HepG2 (cell line): ENCODE data around the gene SERPINA3. TPM values are rescaled to one million over a fixed set of nuclear protein-coding genes. Genes with fewer than 3 reads are reported as not detected.

Experiments
- CHD4 ChIP-seq: fragments of 200-600 bp; sonication (generic); IDR thresholded peaks from 2 replicates; pipeline ENCODE4 v1.7.0; 2017; ENCODE audit warnings: mild to moderate bottlenecking, low read length, borderline replicate concordance
- ETV5 ChIP-seq: IDR thresholded peaks from 2 replicates; pipeline ENCODE4 v1.6.1; 2018; ENCODE audit warnings: missing biosample characterization, missing genetic modification reagents, inconsistent platforms, borderline replicate concordance
- ETV6 ChIP-seq: sonication (generic); formaldehyde crosslinking; conservative IDR thresholded peaks from 2 replicates; pipeline ENCODE4 v1.4.0; 2020; ENCODE audit warnings: missing genetic modification reagents
- FIP1L1 ChIP-seq: fragments of 200-400 bp; formaldehyde crosslinking; IDR thresholded peaks from 2 replicates; pipeline ENCODE4 v1.6.1; 2018; ENCODE audit warnings: low read depth, mild to moderate bottlenecking, low read length, moderate library complexity, borderline replicate concordance; ENCODE audit not compliant: insufficient read depth
- HOXA7 ChIP-seq: sonication (generic); formaldehyde crosslinking; IDR thresholded peaks from 2 replicates; pipeline ENCODE4 v1.8.1; 2022; ENCODE audit warnings: mild to moderate bottlenecking, missing genetic modification reagents, moderate library complexity
- JARID2 ChIP-seq: sonication (generic); formaldehyde crosslinking; IDR thresholded peaks from 2 replicates; pipeline ENCODE4 v1.8.1; 2023; ENCODE audit warnings: missing genetic modification reagents, inconsistent platforms; ENCODE audit not compliant: insufficient replicate concordance
- JUNB ChIP-seq: sonication (generic); formaldehyde crosslinking; IDR thresholded peaks from 2 replicates; pipeline ENCODE4 v1.8.0; 2022; ENCODE audit warnings: missing genetic modification reagents, mild to moderate bottlenecking, borderline replicate concordance
- NFKB2 ChIP-seq: sonication (generic); formaldehyde crosslinking; IDR thresholded peaks from 2 replicates; pipeline ENCODE4 v1.4.0; 2020; ENCODE audit warnings: missing genetic modification reagents, borderline replicate concordance
- NFKBIZ ChIP-seq: IDR thresholded peaks from 2 replicates; pipeline ENCODE4 v1.6.1; 2018; ENCODE audit warnings: missing genetic modification reagents, missing compliant biosample characterization
- PAX8 ChIP-seq: sonication (generic); formaldehyde crosslinking; IDR thresholded peaks from 2 replicates; pipeline ENCODE4 v1.8.0; 2022; ENCODE audit warnings: mild to moderate bottlenecking, missing genetic modification reagents, borderline replicate concordance
- SATB2 ChIP-seq: sonication (generic); formaldehyde crosslinking; IDR thresholded peaks from 2 replicates; pipeline ENCODE4 v1.5.0; 2020; ENCODE audit warnings: missing genetic modification reagents
- ZNF121 ChIP-seq: sonication (generic); formaldehyde crosslinking; IDR thresholded peaks from 2 replicates; pipeline ENCODE4 v1.5.0; 2020; ENCODE audit warnings: mild to moderate bottlenecking, missing genetic modification reagents
- ZNF143 ChIP-seq: sonication (generic); formaldehyde crosslinking; IDR thresholded peaks from 2 replicates; pipeline ENCODE4 v1.4.0; 2020; ENCODE audit warnings: missing genetic modification reagents
- ZNF224 ChIP-seq: sonication (generic); formaldehyde crosslinking; IDR thresholded peaks from 2 replicates; pipeline ENCODE4 v1.5.0; 2020; ENCODE audit warnings: mild to moderate bottlenecking, missing genetic modification reagents
- ZNF282 ChIP-seq: fragments of 450-650 bp; IDR thresholded peaks from 2 replicates; pipeline ENCODE4 v1.6.1; 2018; ENCODE audit not compliant: partially characterized antibody
- ZNF34 ChIP-seq: sonication (generic); formaldehyde crosslinking; IDR thresholded peaks from 2 replicates; pipeline ENCODE4 v1.4.0; 2020; ENCODE audit warnings: mild to moderate bottlenecking, missing genetic modification reagents, borderline replicate concordance
- ZNF367 ChIP-seq: sonication (generic); formaldehyde crosslinking; IDR thresholded peaks from 2 replicates; pipeline ENCODE4 v1.4.0; 2020; ENCODE audit warnings: missing genetic modification reagents, borderline replicate concordance
- ZNF556 ChIP-seq: sonication (generic); formaldehyde crosslinking; IDR thresholded peaks from 2 replicates; pipeline ENCODE4 v1.4.0; 2020; ENCODE audit warnings: mild to moderate bottlenecking, missing genetic modification reagents, borderline replicate concordance
- ZSCAN20 ChIP-seq: sonication (generic); formaldehyde crosslinking; IDR thresholded peaks from 2 replicates; pipeline ENCODE4 v1.4.0; 2020; ENCODE audit warnings: missing genetic modification reagents, mild to moderate bottlenecking, borderline replicate concordance
- polyA plus RNA-seq, 8 experiments: library from polyadenylated mRNA; depleted of rRNA in 3 of 8; stranded (reverse) in 7 of 8; unstranded in 1 of 8; fragments of >200 nt; fragmentation: Illumina TruSeq in 4 of 8; extraction: Trizol in 4 of 8; gene quantifications; 2 replicates each; pipeline versions ENCODE4 v1.2.1 to v1.2.3, GENCODE V29; 2011 to 2016; ENCODE audit warnings: low read depth in 4 of 8, missing spikeins in 1 of 8, mixed read lengths in 1 of 8; ENCODE audit not compliant: insufficient read depth in 1 of 8
- total RNA-seq, 5 experiments: library from RNA; depleted of rRNA; stranded (reverse); fragments of >200 nt; fragmentation: Illumina TruSeq; extraction: Trizol; gene quantifications; 2 replicates each; pipeline ENCODE4 v1.2.3, GENCODE V29; 2016; ENCODE audit warnings: low read depth in 1 of 5
- TF ChIP-seq, protein P1 (sequence below): sonication (generic); formaldehyde crosslinking; conservative IDR thresholded peaks from 2 replicates; pipeline ENCODE4 v1.4.0; 2020; ENCODE audit warnings: missing genetic modification reagents
- TF ChIP-seq, protein P2 (sequence below): sonication (generic); formaldehyde crosslinking; IDR thresholded peaks from 2 replicates; pipeline ENCODE4 v1.5.1; 2020; ENCODE audit warnings: mild to moderate bottlenecking, moderate library complexity, missing genetic modification reagents
- TF ChIP-seq, protein P3 (sequence below): sonication (generic); formaldehyde crosslinking; conservative IDR thresholded peaks from 2 replicates; pipeline ENCODE4 v1.4.0; 2020; ENCODE audit warnings: missing genetic modification reagents
- TF ChIP-seq, protein P4 (sequence below): IDR thresholded peaks from 2 replicates; pipeline ENCODE4 v1.6.1; 2016

SERPINA3 gene
- total and polyA plus RNA-seq, 2 of the 13 experiments (the other 11 are each of a cell fraction or from before 2014, with no cell fraction given) = 825 to 2,200 TPM

DNA sequence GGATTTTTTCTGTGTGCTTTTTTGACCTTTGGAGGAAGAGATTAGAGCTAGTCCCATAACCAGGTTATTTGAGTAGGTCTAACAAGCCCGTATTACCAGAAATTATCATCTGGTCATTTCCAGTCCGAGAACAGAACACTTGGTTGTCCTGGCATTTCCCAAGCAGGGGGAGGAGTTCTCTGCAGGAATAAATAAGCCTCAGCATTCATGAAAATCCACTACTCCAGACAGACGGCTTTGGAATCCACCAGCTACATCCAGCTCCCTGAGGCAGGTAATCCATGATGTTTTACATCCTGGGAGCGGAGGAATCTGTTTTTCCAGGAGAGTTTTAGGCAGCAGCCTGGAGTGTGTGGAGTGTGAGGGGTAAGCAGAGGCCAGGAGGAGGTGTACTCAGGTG lies at the start of gene SERPINA3 (continued):
- TF ChIP-seq, protein P1, sequence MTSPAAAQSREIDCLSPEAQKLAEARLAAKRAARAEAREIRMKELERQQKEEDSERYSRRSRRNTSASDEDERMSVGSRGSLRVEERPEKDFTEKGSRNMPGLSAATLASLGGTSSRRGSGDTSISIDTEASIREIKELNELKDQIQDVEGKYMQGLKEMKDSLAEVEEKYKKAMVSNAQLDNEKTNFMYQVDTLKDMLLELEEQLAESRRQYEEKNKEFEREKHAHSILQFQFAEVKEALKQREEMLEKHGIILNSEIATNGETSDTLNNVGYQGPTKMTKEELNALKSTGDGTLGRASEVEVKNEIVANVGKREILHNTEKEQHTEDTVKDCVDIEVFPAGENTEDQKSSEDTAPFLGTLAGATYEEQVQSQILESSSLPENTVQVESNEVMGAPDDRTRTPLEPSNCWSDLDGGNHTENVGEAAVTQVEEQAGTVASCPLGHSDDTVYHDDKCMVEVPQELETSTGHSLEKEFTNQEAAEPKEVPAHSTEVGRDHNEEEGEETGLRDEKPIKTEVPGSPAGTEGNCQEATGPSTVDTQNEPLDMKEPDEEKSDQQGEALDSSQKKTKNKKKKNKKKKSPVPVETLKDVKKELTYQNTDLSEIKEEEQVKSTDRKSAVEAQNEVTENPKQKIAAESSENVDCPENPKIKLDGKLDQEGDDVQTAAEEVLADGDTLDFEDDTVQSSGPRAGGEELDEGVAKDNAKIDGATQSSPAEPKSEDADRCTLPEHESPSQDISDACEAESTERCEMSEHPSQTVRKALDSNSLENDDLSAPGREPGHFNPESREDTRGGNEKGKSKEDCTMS = no peak
- TF ChIP-seq NFKBIZ (peak; percentile 73; the same call in 1 of the 2 replicates), FIP1L1 (no peak), JARID2 (no peak), ZNF556 (CRISPR knock-in tag) (no peak), PAX8 (CRISPR knock-in tag) (no peak), NFKB2 (no peak), ZNF121 (CRISPR knock-in tag) (no peak), JUNB (CRISPR knock-in tag) (no peak; the same call in 1 of the 2 replicates), ZNF367 (CRISPR knock-in tag) (no peak; the same call in 1 of the 2 replicates), ZNF282 (no peak), SATB2 (CRISPR knock-in tag) (0 out of 2 replicates have a peak, but pooled peaks have one; percentile 67), ZNF34 (no peak), CHD4 (no peak), ZNF224 (no peak), ZNF143 (CRISPR knock-in tag) (no peak), HOXA7 (CRISPR knock-in tag) (no peak), ZSCAN20 (CRISPR knock-in tag) (no peak), ETV6 (CRISPR knock-in tag) (no peak), ETV5 (no peak)
- TF ChIP-seq, protein P2, sequence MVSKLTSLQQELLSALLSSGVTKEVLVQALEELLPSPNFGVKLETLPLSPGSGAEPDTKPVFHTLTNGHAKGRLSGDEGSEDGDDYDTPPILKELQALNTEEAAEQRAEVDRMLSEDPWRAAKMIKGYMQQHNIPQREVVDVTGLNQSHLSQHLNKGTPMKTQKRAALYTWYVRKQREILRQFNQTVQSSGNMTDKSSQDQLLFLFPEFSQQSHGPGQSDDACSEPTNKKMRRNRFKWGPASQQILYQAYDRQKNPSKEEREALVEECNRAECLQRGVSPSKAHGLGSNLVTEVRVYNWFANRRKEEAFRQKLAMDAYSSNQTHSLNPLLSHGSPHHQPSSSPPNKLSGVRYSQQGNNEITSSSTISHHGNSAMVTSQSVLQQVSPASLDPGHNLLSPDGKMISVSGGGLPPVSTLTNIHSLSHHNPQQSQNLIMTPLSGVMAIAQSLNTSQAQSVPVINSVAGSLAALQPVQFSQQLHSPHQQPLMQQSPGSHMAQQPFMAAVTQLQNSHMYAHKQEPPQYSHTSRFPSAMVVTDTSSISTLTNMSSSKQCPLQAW (CRISPR knock-in tag) = 0 out of 2 replicates have a peak, but pooled peaks have one; percentile 40
- TF ChIP-seq, protein P3, sequence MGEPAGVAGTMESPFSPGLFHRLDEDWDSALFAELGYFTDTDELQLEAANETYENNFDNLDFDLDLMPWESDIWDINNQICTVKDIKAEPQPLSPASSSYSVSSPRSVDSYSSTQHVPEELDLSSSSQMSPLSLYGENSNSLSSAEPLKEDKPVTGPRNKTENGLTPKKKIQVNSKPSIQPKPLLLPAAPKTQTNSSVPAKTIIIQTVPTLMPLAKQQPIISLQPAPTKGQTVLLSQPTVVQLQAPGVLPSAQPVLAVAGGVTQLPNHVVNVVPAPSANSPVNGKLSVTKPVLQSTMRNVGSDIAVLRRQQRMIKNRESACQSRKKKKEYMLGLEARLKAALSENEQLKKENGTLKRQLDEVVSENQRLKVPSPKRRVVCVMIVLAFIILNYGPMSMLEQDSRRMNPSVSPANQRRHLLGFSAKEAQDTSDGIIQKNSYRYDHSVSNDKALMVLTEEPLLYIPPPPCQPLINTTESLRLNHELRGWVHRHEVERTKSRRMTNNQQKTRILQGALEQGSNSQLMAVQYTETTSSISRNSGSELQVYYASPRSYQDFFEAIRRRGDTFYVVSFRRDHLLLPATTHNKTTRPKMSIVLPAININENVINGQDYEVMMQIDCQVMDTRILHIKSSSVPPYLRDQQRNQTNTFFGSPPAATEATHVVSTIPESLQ (CRISPR knock-in tag) = no peak
- TF ChIP-seq, protein P4, sequence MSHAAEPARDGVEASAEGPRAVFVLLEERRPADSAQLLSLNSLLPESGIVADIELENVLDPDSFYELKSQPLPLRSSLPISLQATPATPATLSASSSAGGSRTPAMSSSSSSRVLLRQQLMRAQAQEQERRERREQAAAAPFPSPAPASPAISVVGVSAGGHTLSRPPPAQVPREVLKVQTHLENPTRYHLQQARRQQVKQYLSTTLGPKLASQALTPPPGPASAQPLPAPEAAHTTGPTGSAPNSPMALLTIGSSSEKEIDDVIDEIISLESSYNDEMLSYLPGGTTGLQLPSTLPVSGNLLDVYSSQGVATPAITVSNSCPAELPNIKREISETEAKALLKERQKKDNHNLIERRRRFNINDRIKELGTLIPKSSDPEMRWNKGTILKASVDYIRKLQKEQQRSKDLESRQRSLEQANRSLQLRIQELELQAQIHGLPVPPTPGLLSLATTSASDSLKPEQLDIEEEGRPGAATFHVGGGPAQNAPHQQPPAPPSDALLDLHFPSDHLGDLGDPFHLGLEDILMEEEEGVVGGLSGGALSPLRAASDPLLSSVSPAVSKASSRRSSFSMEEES (CRISPR knock-in tag) = no peak
